Progenitor cell of endocrine pancreas (in vitro differentiated cells): ENCODE results near the gene OR4D11. TPM values are rescaled to one million over a fixed set of nuclear protein-coding genes. Genes with fewer than 3 reads are reported as not detected.

Experiments used
- DNase-seq: peaks from one replicate; pipeline ENCODE4 v3.0.0; 2021; ENCODE audit warnings: low spot score; ENCODE audit not compliant: unreplicated experiment
- H3K27ac Mint-ChIP-seq: 2 replicates; pipeline ENCODE4 v1.8.0; 2021; ENCODE audit warnings: mild to moderate bottlenecking, moderate library complexity, mixed read lengths
- H3K27me3 Mint-ChIP-seq: 2 replicates; pipeline ENCODE4 v1.8.0; 2021; ENCODE audit warnings: mixed read lengths
- H3K36me3 Mint-ChIP-seq: 2 replicates; pipeline ENCODE4 v1.8.0; 2022; ENCODE audit warnings: mixed read lengths; ENCODE audit not compliant: insufficient read depth
- H3K4me1 Mint-ChIP-seq: 2 replicates; pipeline ENCODE4 v1.8.0; 2021; ENCODE audit warnings: low read depth, mixed read lengths
- H3K4me3 Mint-ChIP-seq: 2 replicates; pipeline ENCODE4 v1.8.0; 2021; ENCODE audit warnings: low read depth, mild to moderate bottlenecking, moderate library complexity, mixed read lengths
- H3K9me3 Mint-ChIP-seq: 2 replicates; pipeline ENCODE4 v1.8.0; 2021; ENCODE audit warnings: low read depth, mixed read lengths
- CTCF ChIP-seq: fragments of 200-600 bp; sonication (generic); IDR thresholded peaks from one replicate; pipeline ENCODE4 v1.5.0; 2021; ENCODE audit warnings: antibody characterized with exemption, mild to moderate bottlenecking; ENCODE audit not compliant: unreplicated experiment
- total RNA-seq: library from RNA; stranded (reverse); gene quantifications from 2 replicates; pipeline ENCODE4 v1.2.1, GENCODE V29; 2021

Gene OR4D11
- total RNA-seq, 1 donor from 2014 or later: not detected

- Mint-ChIP-seq H3K27ac (no peak overlapping the region), H3K27me3 (peaks cover 10% of the 10 kb centered on the region), H3K9me3 (no peaks in the 10 kb centered on the region), H3K36me3 (no peaks in the 10 kb centered on the region), H3K4me1 (no peaks in the 10 kb centered on the region), H3K4me3 (no peak overlapping the region)
- TF ChIP-seq CTCF: no peak
- no peak for DNase-seq
Observed at GRCh38 chr11:59475176-59475575, 28.2 kb upstream of the OR4D11 start.

DNA sequence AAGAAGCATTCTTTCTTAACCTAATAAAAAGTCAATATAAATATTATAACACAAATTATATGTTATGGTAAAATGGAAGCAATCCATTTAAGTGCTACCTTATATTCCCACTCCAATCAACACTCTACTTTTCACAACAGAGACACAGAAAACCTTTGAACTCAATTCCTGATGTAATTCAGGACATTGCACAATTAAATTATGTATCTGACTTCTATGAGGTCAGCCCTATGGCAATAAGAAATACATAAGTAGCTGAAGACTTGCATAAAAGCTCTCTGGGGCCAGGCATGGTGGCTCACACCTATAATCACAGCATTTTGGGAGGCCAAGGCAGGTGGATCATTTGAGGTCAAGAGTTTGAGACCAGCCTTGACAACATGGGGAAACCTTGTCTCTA is 23.5 kb upstream of the OR4D11 start:
- no peaks in the 10 kb centered on the region for H3K4me1 Mint-ChIP-seq
- no peak overlapping the region for H3K4me3 Mint-ChIP-seq
- TF ChIP-seq CTCF: no peak
- H3K27ac Mint-ChIP-seq: no peak overlapping the region
- peaks cover 7% of the 10 kb centered on the region for H3K27me3 Mint-ChIP-seq
- H3K9me3 Mint-ChIP-seq: no peaks in the 10 kb centered on the region
- no peak for DNase-seq
- H3K36me3 Mint-ChIP-seq: no peaks in the 10 kb centered on the region

DNA sequence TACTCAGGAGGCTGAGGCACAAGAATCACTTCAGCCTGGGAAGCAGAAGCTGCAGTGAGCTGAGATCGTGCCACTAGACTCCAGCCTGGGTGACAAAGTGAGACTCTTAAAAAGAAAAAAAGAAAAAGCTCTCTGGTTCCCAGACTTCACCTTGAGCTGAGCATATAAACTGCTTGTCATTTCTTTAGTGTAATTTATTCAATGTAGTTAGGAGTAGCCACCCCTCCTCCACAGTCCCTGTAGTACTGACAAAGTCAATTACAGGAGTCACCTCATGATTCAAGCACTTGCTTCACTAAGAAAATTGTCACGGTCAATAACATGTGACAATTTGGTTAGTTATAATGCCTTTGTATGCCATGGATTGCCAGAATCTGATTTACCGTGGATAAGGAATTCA is 23.0 kb upstream of the OR4D11 start:
- H3K27ac Mint-ChIP-seq: no peak overlapping the region
- no peak overlapping the region for H3K4me3 Mint-ChIP-seq
- H3K27me3 Mint-ChIP-seq: peaks cover 4% of the 10 kb centered on the region
- no peaks in the 10 kb centered on the region for H3K9me3 Mint-ChIP-seq
- no peak for DNase-seq
- no peak for TF ChIP-seq CTCF
- no peaks in the 10 kb centered on the region for H3K36me3 Mint-ChIP-seq
- H3K4me1 Mint-ChIP-seq: no peaks in the 10 kb centered on the region

GRCh38 chr11:59501931-59502330 is 1.4 kb upstream of the OR4D11 start:
- Mint-ChIP-seq H3K36me3 (no peaks in the 10 kb centered on the region), H3K4me3 (no peak overlapping the region), H3K4me1 (no peaks in the 10 kb centered on the region), H3K27me3 (peaks cover 3% of the 10 kb centered on the region), H3K27ac (no peak overlapping the region), H3K9me3 (no peaks in the 10 kb centered on the region)
- no peak for DNase-seq
- no peak for TF ChIP-seq CTCF

- no peak within 1 kb of the TSS for H3K4me3 Mint-ChIP-seq
- peaks cover 4% of the 10 kb centered on the region for H3K27me3 Mint-ChIP-seq
- no peaks in the 10 kb centered on the region for H3K9me3 Mint-ChIP-seq
- no peak within 1 kb of the TSS for H3K27ac Mint-ChIP-seq
- H3K4me1 Mint-ChIP-seq: no peaks in the 10 kb centered on the region
- no peaks in the 10 kb centered on the region for H3K36me3 Mint-ChIP-seq
- DNase-seq: no peak
- TF ChIP-seq CTCF: no peak
Observed at GRCh38 chr11:59510941-59511589, 7.7 kb downstream of the OR4D11 start, which contains the start of gene OR4D9. OR4D9 (plus strand) TSS chr11:59511539; CDS start chr11:59514913, 3,374 bp downstream.
